AG09309 (cell line): ENCODE data around the gene LRRC28.

Experiments used
- DNase-seq: peaks from one replicate; pipeline ENCODE4 v3.0.0-alpha.2; 2010; ENCODE audit warnings: low read depth
- H3K4me3 ChIP-seq: 2 replicates; pipeline ENCODE4 v1.5.1; 2011; ENCODE audit warnings: mild to moderate bottlenecking, low read depth, low read length, moderate library complexity; ENCODE audit not compliant: control insufficient read depth
- CTCF ChIP-seq: IDR thresholded peaks from 2 replicates; pipeline ENCODE4 v1.5.1; 2011; ENCODE audit warnings: mild to moderate bottlenecking, low read depth, low read length, inconsistent platforms; ENCODE audit not compliant: insufficient read depth, control insufficient read depth; ENCODE audit errors: missing control alignments

Gene LRRC28

GRCh38 chr15:99250857-99251841 is at the start of gene LRRC28:
Gene LRRC28 (plus strand): TSS chr15:99251481. CDS start chr15:99255958, 4,477 bp downstream.
- no peak for TF ChIP-seq CTCF
- peak within 1 kb of the TSS; percentile 63 for H3K4me3 ChIP-seq
- peak; percentile 95 for DNase-seq

- no peak overlapping the region for H3K4me3 ChIP-seq
- DNase-seq: no peak
- TF ChIP-seq CTCF: no peak
Observed at GRCh38 chr15:99202176-99202552, 49.1 kb upstream of the LRRC28 start.

- TF ChIP-seq CTCF: no peak
- no peak overlapping the region for H3K4me3 ChIP-seq
- no peak for DNase-seq
Observed at GRCh38 chr15:99207672-99208071, 43.6 kb upstream of the LRRC28 start.

- TF ChIP-seq CTCF: no peak
- DNase-seq: no peak
- H3K4me3 ChIP-seq: no peak overlapping the region
Observed at GRCh38 chr15:99209326-99209725, 42.0 kb upstream of the LRRC28 start.

GRCh38 chr15:99210334-99210733 is 40.9 kb upstream of the LRRC28 start:
- H3K4me3 ChIP-seq: no peak overlapping the region
- DNase-seq: no peak
- no peak for TF ChIP-seq CTCF

GRCh38 chr15:99211926-99212325 is 39.4 kb upstream of the LRRC28 start:
- no peak for TF ChIP-seq CTCF
- H3K4me3 ChIP-seq: no peak overlapping the region
- no peak for DNase-seq
